NOMO-1 (cell line): ENCODE data around the gene DDC.

ENCODE experiments used
- DNase-seq, 2 experiments: peaks; one replicate each; lab custom pipeline; 2025; ENCODE audit not compliant: unreplicated experiment in 2 of 2; lab: John Stamatoyannopoulos, UW

DDC gene, protein sequence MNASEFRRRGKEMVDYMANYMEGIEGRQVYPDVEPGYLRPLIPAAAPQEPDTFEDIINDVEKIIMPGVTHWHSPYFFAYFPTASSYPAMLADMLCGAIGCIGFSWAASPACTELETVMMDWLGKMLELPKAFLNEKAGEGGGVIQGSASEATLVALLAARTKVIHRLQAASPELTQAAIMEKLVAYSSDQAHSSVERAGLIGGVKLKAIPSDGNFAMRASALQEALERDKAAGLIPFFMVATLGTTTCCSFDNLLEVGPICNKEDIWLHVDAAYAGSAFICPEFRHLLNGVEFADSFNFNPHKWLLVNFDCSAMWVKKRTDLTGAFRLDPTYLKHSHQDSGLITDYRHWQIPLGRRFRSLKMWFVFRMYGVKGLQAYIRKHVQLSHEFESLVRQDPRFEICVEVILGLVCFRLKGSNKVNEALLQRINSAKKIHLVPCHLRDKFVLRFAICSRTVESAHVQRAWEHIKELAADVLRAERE

DNA sequence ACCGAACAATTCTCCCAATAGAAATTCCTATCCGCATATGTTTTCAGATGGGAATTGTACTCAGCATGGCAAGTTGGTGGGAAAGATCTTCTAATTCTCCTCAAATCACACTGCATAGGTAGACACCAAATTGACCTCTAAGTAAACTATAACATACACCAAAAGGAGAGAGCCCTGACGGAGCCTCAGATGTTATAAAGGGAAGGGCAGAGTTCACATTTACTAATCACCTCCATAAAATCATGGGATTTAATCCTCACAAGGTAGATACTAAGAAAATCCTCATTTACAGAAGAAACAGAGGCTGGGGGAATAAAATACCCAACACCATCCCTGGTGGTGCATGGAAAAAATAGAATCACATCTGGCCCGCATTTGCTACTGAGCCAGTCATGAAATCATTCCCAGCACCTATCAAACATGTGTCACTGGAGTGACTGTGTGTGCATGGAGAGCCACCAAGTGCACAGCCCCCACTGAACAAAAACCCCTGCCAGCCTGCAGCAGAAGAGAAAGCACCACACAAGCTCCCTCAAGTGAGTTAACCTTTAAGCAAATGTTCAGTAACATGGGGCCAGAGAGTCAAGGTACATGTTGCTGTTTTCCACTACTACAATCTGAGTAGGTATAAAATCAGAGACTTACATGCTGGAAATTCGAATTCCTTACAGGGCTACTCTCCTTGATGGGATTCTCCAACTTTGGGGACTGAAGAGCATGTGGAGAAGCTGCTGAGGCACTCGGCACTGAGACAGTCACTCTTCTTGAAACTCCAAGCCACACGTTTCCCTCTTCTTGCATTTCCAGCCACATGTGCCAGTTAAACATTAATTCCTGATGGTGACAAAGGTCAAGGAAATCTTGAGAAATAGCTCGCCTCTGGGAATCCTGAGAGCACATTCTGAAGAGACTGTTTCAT lies at the start of gene DDC:
DDC (minus strand) TSS at position 766 of the 919 bp plus-strand sequence. CDS start 21,320 bp downstream, outside the sequence.
- DNase-seq = no peak

DNA sequence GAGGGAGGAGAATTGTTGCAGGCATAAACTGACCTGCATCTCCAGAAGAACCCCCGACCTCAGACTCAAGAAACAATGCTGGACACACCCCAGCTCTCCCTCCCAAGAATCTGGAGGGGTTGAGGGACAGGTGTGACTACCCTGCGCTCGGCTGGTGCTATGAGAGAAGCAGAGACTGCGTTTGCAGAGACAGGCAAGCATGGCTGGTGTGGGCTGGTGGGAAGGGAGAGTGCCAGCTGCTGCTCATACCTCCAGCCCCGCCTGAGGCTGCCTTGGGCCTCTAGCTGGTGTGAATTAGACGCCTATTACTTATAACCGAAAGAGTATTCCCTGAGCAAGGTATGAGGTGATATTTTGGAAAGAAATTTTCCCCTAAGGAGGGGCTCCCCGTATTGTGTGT lies 48.3 kb upstream of the DDC start:
- no peak for DNase-seq

DNA sequence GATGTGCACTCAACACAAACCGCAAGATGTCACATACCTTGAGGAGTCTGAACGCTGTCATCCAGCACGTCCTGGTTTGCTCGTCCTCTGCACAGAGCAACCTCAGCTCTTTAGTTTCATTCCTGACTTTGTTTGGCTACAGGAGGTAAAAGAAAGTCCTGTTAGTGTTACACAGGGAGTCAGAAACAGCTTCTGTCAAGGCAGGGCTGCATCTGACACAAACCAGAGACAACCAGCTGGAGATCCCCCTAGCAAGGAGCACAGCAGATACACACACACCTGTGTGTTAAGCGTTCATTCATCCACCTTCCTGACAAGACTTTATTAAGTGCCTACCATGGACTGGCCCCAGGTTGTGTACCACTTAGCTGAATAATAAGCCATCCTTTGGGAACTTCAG lies 47.5 kb upstream of the DDC start:
- no peak for DNase-seq

DNA sequence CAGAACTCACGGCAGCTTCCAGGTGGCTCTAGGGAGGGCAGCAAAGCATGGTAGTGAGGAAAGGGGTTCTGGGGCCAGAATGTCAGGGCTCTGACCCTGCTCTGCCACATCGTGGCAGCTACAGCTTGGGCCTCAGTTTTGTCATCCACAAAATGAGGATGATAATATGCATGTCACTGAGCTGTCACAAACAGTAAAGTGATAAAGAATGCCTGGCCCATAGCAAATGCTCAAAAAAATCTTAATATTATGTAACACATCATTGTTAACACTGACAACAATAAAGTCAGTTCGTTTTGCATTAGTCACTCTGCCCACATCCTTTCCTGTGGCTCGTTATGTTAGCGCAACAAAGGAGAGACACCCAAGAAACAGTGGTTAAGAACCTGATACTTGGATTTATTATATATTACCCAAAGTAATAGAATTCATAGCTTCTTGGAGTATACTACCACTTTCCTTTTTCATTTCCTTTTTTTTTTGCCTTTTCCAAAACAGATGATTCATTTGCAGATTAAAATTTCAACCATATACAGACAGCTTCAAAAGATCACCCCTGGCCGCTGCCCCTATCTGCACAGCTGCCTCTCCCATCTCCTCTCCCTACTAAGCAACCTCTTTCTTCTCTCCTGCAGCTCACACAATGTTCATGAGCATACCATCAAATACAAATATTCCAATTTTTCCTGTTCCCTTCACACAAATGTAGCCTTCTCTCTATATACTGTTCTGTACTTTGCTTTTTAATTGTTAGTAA lies 45.5 kb upstream of the DDC start:
- DNase-seq = peak; percentile 80 to 93

DNA sequence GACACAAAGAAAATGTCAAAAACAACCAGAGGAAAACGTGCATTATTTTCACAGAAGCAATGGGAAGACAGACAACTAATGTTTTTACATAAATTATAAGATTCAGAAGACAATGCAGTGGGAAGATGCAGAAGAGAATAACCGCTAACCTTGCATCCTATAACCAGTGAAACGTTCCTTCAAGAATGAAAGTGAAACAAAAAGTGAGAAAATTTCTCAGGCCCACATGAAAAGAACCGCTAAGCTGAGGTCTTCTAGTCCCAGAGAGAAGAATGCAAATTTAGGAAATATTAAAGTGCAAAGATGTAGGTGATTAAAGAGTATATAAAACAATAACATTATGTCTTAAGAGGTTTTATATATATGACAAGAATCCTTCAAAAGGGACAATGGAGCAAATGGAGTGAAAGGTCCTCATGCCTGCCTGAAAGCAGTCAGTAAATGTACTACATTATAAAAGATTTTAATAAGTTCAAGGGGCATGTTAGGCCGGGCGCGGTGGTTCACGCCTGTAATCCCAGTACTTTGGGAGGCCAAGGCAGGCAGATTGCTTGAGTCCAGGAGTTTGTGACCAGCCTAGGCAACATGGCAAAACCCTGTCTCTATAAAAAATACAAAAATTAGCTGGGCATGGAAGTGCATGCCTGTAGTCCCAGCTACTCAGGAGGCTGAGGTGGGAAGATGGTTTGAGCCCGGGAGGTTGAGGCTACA lies 43.1 kb upstream of the DDC start:
- no peak for DNase-seq

DNA sequence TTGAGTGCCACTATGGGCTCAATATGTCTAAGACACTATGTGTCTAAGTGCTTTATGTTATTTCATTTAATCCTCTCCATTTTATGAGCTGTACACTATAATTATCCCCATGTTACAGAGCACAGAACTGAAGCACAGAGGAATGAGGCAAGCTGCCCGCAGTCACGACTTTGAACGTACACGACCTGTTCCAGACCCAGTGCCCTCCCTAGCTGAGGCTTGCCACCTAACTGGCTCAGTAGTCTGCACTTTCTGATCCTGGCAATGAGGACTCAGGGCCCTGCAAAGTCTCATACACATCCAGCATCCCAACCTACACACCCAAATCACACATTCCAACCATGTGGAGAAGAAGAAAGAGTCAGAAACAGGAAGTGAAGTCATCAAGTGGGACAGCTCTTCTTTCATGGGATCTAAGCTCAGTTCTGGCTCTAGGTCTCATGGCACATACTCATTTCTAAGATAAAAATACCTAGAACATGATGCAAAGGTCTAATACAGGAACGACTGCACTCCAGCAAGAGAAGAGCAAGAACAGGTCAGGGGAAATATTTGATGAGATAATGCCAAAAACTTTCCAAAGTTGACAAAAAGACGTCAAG lies 42.4 kb upstream of the DDC start:
- DNase-seq = no peak

DNA sequence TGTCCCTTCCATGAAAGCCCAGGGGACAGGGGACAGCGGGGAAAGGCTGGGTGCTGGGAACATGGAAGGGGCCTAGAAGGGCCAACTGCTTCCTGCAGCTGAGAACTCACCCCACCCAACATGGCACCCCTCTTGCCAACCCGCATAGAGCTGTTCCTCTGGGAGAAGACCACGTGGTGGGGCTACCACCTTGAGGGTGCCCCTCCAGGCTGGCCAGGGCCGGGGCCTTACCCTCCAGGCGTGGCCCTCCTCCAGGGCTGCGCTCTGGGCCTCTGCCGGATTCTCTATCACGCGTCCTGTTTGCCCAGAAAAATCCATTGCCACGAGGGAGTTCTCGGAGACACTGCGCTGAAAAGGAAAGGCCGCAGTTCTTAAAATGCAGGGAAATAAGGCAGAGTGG lies 39.9 kb upstream of the DDC start:
- DNase-seq = no peak

DNA sequence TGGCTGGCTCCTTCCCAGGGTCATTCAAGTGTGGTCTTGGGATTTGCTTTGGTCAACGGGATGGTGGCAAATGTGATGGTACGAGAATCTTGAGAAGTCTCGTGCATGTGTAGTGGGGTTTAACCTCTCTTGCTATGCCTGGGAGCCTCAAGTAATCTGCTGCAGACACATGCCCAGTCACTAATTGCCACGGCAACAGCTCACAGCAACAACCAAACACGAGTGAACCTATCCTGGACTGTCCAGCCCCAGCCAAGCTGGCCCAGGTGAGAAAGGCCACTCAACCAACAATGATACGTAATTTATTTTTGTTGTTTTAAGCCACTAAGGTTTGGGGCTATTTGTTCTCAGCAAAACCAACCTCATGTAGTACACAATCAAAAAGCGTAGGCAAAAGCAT lies 38.1 kb upstream of the DDC start:
- DNase-seq = no peak

DNA sequence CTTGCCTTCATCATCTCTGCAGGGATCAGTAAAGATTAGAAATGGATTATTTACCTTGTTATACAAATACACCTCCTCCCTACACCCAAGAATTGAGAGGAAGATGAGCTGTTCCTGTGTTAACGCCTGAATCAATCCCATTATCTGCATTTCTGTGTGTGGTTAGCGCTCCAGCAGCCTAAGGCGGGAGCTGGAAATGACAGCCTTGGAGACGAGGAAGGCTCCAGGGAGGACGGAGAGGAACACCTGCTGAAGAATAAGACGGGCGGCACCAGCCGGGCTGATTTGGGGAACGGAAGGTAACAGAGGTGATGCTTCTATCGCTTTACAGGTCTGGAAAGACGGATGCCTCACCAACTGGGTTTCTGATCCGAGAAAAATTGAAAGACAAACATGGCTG lies 34.2 kb upstream of the DDC start:
- DNase-seq = no peak

DNA sequence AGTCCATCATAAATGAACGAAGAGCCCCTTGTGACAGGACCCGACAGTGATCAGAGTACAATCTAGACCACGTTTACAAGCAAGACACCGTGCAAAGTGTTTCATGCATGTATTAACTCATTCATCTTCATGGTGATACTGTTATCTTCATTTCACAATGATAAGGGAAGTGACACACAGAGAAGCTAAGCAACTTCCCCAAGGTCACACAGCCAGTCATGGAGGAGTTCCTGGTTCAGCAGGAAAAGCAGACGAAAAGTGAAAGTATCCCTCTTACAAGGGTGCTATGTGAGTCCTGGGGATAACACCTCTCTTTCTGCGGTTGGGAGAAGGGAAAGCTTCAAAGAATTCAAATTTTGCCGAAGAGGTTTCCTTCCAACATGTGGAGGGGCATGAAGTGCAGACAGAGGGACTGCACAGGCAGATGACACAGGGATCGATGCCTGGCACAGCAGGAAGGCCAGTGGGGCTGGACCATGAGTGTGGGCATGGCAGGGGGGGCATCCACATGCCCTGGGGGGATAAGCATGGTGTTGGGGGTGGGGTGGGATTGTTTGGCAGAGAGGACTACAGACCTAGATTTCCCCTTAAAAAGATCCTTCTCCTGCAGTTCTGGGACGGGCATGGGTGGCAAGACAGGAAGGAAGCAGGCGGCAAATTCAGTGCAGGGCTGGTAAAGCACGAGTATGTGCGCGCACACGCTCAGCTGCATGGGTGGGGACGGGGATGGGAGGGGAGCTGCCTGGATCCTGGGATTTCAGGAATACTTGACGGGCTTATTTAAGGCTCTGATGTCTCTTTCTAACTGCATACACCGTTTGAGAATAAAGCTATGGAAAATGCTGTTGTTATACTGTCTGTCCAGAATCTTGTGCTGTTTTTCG lies 33.5 kb upstream of the DDC start:
- DNase-seq = no peak

DNA sequence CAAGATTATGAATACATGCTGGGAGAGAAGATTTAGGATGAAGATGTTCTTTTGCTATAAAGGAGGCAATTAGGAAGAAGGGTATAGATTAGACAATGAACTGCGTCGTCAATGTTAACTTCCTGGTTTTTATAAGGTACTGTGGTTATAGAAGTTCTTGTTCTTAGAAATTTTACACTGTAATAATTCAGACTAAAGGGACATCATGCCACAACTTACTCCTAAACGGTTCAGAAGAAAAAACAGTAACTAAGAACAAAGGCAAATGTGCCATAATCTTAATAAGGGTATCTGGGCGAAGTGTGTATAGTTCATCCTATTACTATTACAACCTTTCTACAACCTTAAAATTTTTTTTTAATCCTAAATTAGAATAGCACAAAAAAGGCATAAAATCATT lies 31.3 kb upstream of the DDC start:
- DNase-seq = no peak

DNA sequence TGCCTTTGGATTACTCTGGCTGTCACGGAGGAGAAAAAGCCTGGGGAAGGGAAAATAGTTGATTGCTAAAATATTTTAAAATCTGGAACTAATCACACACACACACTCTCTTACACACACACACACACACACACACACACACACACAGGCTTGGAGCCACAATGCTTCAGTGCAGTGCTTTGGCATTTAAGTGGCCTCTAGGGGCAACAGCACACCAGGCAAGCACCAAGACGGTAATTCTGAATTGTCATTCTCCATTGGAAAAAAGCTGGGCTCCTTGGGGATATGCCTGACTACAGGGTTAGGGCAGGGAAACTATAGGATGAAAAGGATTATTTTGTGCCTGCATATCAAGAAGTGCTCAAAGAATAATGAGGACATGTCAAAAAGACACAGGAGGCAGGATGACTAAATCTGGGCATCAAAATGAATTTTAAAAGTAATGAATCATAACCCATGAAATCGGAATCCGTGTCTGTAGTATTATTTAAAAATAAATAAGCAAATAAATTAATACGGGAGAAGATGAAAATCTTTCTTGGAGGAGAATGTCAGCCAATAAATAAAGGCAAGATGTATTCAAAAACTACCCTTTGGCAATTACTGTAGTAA lies 30.4 kb upstream of the DDC start:
- DNase-seq = no peak

DNA sequence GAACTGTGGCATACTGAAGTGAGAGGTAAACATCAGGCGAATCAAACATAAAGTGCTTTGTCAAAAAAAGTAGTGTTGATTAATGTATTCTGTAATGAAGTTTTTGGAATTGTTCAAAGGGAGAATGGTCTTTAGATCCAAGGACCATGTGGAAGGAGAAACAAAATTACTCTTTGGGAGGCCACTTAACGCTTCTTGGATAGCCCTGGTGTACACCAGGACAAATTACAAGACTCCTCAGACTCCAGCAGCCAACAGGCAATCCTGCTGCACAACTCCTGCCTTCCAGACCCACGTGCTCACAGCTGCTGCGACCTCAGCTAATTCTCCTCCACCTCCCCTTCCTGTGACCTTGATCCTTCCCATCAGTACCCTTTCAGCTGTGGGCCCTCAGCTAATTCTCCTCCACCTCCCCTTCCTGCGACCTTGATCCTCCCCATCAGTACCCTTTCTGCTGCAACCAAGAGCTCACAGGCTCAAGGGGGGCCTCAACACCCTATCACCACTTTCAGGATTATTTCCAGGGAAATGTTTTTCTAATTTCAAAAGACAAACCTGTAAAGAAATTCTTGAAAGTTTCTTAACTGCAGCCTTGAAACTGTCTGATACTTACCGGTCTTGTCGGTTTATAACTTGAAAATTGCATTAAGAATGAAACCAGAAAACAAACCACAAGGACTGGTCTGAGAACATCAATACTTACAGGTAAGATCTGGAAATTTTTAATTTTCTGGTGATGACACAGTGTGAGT lies 29.7 kb upstream of the DDC start:
- DNase-seq = no peak

DNA sequence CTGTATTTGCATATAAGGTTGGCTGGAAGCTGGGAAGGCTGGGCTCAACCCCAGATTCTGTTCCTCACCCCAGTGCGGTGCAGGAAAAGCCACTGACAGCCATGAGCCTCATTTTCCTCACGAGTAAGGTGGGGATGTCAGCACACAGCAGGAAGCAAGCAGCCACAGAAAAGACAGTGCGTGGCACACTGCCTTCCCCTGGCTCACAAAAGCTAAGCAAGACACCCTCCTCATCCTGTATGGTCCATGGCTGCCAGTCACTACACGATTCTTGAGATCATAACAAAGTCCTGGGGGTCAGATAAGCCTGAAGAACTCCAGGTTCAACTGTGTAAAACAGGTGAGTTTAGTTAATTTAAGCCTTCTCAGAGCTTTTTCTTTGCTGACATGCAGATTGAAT lies 28.9 kb upstream of the DDC start:
- no peak for DNase-seq

DNA sequence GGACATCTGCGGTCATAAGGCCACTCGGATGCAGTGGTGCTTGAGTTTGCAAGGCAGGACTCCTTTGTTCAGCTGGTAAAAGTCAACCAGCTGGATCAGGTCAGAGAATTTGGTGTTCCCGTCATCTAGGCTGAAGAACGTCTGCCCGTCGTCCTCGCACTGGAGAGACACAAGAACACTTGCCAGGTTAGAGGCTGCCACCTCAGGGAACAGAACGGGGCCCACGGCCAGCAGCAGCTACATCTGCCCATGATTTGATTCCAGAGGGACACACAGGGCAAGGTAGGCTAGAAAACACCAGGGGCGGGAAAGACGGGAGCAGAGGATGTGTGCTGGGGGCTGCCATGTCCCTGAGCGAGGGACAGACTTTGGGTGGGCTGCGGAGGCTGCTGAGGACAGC lies 27.7 kb upstream of the DDC start:
- DNase-seq = no peak

DNA sequence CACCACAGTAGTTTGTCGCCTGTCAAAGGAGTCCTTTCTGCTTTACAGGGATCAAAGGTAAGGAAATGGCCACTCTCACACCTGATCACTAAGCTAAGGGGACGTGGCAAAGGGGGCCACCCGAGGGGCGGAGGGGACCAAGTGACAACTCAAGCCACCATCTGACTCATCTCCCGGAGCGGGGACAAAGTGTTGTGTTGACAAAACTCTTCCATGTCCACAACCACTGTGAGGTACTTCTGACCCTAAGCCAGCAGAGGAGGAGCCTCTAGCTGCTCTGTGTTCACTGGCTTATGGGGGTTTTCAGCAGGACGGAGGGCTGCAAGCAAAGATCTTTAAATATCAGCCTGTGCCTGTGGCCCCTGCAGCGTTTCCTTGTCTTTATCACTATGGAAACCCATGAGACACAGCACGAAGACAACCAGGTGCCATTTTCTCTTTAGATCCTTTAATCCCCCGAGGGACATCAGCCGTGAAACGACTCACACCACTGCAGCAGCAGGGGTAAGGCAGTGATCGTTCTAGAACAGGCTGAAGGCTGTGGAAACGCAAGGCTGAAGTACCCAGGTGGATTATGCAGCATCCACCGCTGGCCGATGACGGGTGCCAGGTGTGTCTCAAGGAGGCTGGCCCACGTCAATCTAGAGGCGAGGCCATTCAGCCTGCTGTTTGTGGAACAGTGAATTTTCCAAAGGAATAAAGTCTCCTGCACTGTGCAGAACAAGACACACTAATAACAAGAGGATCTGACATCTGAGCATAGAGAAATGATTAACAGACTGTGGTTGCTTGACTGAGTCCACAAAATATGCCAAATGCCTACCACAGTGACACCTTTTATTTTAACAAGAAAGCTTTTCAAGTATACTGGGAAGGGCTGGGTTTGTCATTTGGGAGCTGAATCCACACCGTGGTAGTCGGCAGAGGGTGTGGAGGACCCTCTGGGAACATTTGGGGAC lies 26.6 kb upstream of the DDC start:
- no peak for DNase-seq

DNA sequence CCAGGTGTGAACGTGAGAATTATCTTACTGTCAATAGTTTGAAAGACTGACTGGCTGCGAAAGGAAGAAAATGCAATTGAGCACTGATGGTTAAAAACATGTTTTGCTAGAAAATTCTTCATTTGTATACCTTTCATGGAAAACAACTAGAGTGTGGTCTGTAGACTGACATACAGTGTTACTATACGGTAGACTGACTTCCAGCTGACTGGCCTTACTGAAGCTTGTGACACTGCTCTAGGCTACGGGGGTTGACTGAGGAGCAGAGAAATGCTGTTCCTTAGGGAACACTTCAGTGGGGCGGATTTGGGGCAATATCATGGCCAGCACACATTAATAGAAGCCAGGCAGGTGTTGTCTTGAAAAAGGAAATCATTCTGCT lies 25.9 kb upstream of the DDC start:
- DNase-seq = no peak
